Measurements from ENCODE around the gene LCE3A. TPM values are rescaled to one million over a fixed set of nuclear protein-coding genes. Genes with fewer than 3 reads are reported as not detected.

The LCE3A gene
- total and polyA plus RNA-seq, 12 donors = not detected

DNA sequence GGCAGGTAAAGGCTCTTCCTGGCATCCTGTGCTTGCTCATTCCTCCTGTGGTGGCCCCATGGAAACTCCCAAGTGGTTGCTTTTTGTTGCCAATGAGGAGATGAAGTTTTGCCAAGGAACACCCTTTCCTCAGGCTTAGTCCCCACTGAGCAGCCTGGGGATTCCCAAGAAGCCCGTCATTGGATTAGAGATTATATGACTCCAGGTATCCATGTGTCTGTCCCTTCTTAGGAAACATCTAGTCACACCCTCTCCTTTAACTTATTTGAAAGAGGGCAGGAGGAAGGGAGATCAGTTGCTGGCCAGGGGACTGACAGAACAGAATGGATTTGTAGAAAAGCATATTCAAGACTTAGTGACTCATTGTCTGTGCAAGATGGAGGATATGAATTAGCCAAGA is 3.8 kb upstream of the LCE3A start:
- H3K4me3 ChIP-seq = no peak overlapping the region
- ATAC-seq (no peak), DNase-seq (no peak)
- H3K4me1 ChIP-seq = no peaks in the 10 kb centered on the region
- peaks cover 0 to 6% (median 0%) of the 10 kb centered on the region in 11 donors for H3K9me3 ChIP-seq
- intact Hi-C loops (cut with DNase I) = no loop called here
- peaks cover 0 to 23% (median 11%) of the 10 kb centered on the region in 7 donors for H3K27me3 ChIP-seq
- 77% methylated on average over 1 of the region's 1 CpG for WGBS, 2 donors
- H3K27ac ChIP-seq = no peak overlapping the region
- H3K36me3 ChIP-seq = no peaks in the 10 kb centered on the region
- TF ChIP-seq, protein P1, sequence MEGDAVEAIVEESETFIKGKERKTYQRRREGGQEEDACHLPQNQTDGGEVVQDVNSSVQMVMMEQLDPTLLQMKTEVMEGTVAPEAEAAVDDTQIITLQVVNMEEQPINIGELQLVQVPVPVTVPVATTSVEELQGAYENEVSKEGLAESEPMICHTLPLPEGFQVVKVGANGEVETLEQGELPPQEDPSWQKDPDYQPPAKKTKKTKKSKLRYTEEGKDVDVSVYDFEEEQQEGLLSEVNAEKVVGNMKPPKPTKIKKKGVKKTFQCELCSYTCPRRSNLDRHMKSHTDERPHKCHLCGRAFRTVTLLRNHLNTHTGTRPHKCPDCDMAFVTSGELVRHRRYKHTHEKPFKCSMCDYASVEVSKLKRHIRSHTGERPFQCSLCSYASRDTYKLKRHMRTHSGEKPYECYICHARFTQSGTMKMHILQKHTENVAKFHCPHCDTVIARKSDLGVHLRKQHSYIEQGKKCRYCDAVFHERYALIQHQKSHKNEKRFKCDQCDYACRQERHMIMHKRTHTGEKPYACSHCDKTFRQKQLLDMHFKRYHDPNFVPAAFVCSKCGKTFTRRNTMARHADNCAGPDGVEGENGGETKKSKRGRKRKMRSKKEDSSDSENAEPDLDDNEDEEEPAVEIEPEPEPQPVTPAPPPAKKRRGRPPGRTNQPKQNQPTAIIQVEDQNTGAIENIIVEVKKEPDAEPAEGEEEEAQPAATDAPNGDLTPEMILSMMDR (IDR thresholded peaks at IDR 0.05) = no peak

DNA sequence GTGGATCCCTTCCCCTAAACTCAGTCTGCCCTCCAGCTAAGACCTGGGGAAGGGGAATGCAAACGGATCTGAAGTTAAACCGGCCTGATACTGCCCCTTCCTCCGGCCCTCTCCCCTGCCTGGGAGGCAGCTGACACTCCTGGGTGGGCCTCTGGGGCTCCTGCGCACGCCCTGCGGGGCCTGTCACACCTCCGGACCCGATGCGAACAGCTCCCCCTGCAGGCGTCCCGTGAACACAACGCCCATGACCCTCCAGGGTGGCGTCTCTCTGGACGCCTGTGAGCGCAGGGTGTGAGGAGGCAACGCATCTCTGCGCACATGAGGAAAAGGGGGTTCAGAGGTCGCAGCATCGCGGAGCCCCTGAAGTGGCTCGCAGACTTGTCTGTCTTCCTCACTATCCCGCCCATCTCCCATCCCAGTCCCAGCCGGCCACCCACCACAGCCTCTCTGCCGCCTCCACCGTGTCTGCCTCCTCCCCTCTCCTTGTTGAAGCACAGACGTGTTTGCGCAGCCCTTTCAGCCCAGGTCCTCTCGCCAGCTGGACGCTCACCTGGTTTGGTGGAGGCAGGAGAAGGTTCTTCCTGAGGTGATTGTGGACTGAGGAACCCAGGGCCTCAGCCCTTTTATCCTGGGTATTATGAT is 421 bp upstream of the LCE3A start:
- TF ChIP-seq, protein P1 (IDR thresholded peaks at IDR 0.05) = peak in 1 of 9 donors; percentile 12
- H3K27me3 ChIP-seq = peaks cover 0 to 23% (median 9%) of the 10 kb centered on the region in 7 donors
- no peak overlapping the region for H3K27ac ChIP-seq
- ATAC-seq (peak in 1 of 8 donors; percentile 8), DNase-seq (no peak)
- H3K4me1 ChIP-seq = no peaks in the 10 kb centered on the region
- no peak overlapping the region for H3K4me3 ChIP-seq
- H3K9me3 ChIP-seq = peaks cover 0 to 23% (median 10%) of the 10 kb centered on the region in 11 donors
- H3K36me3 ChIP-seq = no peaks in the 10 kb centered on the region
- WGBS, 2 donors = 15 to 17% methylated on average over 29 of the region's 29 CpGs
- intact Hi-C loops (cut with DNase I) = loop anchor here in 1 of 10 donors (5.0 kb wide), 1 partner anchor 41 kb away; the partner anchor contains the start of gene LCE3D

DNA sequence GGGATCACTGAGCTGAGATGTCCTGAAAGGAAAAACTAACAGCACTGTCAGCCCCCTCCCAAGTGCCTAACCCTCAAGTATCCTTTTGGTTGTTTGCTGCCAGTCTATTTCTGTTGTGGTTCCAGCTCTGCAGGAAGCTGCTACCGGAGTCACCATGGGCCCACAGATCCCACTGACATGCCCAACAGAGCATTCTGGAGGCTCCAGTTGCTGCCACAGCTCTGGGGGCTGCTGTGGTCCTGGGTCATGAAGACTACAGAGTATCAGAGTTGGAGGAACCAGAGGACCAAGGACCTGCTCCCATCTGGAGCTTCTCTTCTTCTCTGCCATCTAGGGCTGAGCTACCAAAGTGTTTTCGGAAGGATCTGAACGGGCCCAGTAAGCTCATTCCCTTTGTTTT is 910 bp downstream of the LCE3A start:
- TF ChIP-seq, protein P1 (IDR thresholded peaks at IDR 0.05) = no peak
- 57 to 81% methylated on average over 3 of the region's 3 CpGs for WGBS, 2 donors
- intact Hi-C loops (cut with DNase I) = loop anchor here in 1 of 10 donors (5.0 kb wide), 1 partner anchor 40 kb away; the partner anchor contains the start of gene LCE3D

DNA sequence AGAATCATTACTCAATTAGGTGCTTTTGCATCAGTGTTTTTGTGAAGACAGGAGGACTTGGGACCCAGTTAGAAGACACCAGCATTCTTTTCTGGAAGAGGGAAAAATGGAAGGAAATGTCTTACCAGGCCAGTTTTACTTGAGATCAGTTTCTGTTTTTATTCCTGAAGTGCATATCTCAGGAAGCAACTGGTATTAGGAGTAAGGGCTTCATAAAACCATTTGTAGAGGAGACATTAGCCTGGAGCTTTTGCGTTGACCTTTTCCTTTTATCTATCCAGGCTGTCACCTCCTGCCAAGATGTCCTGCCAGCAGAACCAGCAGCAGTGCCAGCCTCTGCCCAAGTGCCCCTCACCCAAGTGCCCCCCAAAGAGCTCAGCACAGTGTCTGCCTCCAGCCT is 9.4 kb downstream of the LCE3A start, which contains the start of gene LCE3B:
Gene LCE3B, plus strand, starts transcription at position 301 of the 400 bp plus-strand sequence. Its CDS starts 0 bp downstream, at position 301.
- DNase-seq (no peak), ATAC-seq (no peak)
- Histone ChIP-seq H3K4me1 (no peaks in the 10 kb centered on the region), H3K9me3 (peaks cover 0 to 13% (median 3%) of the 10 kb centered on the region in 11 donors), H3K36me3 (no peaks in the 10 kb centered on the region), H3K27ac (no peak within 1 kb of the TSS), H3K4me3 (no peak within 1 kb of the TSS), H3K27me3 (peaks cover 0 to 22% (median 0%) of the 10 kb centered on the region in 7 donors)
- TF ChIP-seq, protein P1 (IDR thresholded peaks at IDR 0.05) = no peak
- intact Hi-C loops (cut with DNase I) = no loop called here
- whole genome bisulfite sequencing, 2 donors = 82 to 95% methylated on average over 1 of the region's 1 CpG

More for the DNA sequence above, 910 bp downstream of the LCE3A start:
- Histone ChIP-seq H3K27ac (no peak overlapping the region), H3K4me1 (no peaks in the 10 kb centered on the region), H3K27me3 (peaks cover 0 to 23% (median 5%) of the 10 kb centered on the region in 7 donors), H3K36me3 (no peaks in the 10 kb centered on the region), H3K9me3 (peaks cover 0 to 34% (median 12%) of the 10 kb centered on the region in 11 donors), H3K4me3 (no peak overlapping the region)
- DNase-seq (no peak), ATAC-seq (no peak)
